Neural progenitor cell (in vitro differentiated cells): Measurements from ENCODE around the gene MTHFSD.

ENCODE experiments used
- EZH2 ChIP-seq: fragments of 200-600 bp; sonication (generic); IDR thresholded peaks from 2 replicates; pipeline ENCODE4 v1.6.1; 2017; ENCODE audit warnings: antibody characterized with exemption, mild to moderate bottlenecking, moderate library complexity
- TF ChIP-seq, protein P1 (sequence below): fragments of 200-600 bp; sonication (generic); IDR thresholded peaks from 2 replicates; pipeline ENCODE4 v1.5.1; 2017; ENCODE audit warnings: antibody characterized with exemption, mild to moderate bottlenecking

GRCh38 chr16:86512301-86512859 is 42.7 kb downstream of the MTHFSD start:
- peak; percentile 61 for TF ChIP-seq EZH2
- TF ChIP-seq, protein P1, sequence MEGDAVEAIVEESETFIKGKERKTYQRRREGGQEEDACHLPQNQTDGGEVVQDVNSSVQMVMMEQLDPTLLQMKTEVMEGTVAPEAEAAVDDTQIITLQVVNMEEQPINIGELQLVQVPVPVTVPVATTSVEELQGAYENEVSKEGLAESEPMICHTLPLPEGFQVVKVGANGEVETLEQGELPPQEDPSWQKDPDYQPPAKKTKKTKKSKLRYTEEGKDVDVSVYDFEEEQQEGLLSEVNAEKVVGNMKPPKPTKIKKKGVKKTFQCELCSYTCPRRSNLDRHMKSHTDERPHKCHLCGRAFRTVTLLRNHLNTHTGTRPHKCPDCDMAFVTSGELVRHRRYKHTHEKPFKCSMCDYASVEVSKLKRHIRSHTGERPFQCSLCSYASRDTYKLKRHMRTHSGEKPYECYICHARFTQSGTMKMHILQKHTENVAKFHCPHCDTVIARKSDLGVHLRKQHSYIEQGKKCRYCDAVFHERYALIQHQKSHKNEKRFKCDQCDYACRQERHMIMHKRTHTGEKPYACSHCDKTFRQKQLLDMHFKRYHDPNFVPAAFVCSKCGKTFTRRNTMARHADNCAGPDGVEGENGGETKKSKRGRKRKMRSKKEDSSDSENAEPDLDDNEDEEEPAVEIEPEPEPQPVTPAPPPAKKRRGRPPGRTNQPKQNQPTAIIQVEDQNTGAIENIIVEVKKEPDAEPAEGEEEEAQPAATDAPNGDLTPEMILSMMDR = no peak
